NK-92 (cell line): ENCODE data around the gene PTPRJ.
"Not testable (repeated sequence)": the region's sequence is repeated elsewhere in the genome, so short reads cannot be mapped to it uniquely, and the experiment has no call there.

Source experiments
- DNase-seq: peaks from one replicate; lab custom pipeline; 2025; ENCODE audit not compliant: unreplicated experiment; lab: John Stamatoyannopoulos, UW

Gene PTPRJ

GRCh38 chr11:48108231-48109045 is 128.1 kb downstream of the PTPRJ start:
- no peak for DNase-seq

DNA sequence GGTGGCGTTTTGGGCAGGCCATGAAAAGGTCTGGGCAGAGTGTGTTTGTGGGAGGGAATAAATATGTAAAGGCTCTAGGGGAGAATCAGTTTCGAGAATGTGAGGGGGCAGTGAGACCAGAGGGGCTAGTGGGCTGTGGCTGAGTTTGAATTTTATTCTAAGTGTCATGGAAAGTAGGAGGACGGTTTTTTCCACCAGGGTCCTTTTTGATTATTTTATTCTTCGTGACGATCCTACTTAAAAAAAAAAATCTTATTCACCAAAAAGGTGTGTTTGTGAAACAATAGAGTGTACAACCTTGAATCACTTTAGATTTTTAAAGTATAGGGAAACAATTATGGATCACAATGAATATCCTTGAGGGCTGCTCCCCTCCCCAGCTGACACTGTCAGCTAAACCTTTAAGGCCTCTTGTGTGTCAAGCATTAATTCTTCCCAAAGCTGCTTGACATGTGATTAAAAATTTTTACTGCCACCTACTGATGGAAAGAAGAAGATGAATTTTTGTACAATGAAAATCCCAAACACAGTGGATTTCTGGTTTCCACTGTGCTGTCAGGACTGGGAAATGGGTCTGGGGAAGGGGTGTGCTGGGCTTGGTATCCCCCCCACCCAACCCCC is 128.8 kb downstream of the PTPRJ start:
- DNase-seq = no peak

DNA sequence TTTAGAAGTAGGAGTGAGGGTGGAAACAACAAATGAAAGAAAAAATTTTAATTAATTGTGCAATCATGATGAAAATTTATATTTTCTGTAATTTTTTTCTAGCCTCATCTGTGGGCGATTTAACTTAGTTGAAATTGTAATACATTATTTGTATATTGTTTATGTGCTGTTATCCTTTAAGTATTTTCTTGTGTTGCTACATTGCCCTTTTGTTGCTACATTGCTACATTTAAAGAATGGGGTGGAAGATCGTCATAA is 130.1 kb downstream of the PTPRJ start:
- no peak for DNase-seq

DNA sequence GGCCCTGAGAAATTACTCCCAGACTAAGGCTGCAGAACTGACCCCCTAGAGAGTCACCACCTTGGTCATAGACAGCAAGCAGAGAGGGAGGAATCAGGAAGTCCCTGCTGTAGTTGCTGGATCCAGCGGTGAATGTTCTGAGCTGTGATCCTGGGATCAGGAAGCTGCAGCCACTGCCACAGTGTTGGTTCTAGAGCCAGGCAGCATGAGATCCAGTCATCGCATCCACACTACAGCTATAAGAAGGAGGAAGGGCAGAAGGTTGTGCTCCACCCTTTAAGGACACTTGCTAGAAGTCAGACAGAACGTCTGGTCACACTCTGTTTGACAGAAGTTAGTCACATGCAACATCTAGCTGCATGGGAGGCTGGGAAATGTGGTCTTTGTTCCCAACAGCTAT is 131.5 kb downstream of the PTPRJ start:
- DNase-seq = no peak

- DNase-seq = no peak
Measured at GRCh38 chr11:48114740-48115139, 134.4 kb downstream of the PTPRJ start.

DNA sequence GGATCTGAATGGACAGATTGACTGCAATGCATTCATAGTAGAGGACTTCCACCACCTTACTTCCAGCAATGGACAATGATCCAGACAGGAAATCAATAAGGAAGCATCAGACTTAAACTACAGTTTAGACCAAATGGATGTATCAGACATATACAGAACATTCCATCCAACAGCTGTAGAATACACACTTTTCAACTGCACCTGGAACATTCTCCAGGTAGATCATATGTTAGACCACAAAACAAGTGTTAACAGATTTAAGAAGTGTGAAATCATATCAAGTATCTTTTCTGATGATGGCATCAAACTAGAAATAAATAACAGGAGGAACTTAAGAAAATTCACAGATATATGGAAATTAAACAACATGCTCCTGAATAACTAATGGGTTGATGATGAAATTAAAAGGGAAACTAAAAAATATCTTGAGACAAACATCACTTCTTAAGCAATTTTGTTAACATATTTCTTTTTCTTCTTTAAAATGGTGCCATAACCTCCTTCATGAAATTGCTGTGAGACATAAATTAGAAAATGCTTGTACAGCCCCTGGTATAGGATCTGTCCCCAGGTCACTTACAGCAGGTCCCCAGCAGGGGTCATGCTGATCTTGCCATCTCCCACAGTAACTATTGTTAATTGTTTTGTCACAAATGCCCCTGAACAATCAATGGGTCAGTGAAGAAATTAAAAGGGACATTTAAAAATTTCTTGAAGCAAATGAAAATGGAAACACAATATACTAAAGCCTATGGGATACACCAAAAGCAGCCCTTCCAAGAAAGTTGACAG is 136.3 kb downstream of the PTPRJ start:
- DNase-seq = no peak

DNA sequence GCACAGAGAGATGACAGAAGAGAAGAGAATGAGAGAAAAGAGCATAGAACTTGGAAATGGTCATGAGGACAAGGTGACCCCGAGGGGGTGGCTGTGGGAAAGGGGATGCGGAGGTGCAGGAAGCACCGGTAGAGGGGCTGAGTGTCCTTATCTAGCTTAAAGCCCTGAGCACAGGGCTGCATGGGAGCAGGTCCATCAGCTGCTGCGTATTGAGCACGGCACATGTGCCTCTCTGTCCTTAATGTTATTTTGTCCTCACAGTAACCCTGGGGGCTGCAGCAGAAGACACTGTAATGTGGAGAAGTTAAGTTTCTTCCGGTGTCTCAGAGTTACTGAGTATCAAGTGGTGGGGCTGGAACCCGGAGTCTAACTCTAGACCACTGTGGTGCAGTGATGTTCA is 141.9 kb downstream of the PTPRJ start:
- no peak for DNase-seq

DNA sequence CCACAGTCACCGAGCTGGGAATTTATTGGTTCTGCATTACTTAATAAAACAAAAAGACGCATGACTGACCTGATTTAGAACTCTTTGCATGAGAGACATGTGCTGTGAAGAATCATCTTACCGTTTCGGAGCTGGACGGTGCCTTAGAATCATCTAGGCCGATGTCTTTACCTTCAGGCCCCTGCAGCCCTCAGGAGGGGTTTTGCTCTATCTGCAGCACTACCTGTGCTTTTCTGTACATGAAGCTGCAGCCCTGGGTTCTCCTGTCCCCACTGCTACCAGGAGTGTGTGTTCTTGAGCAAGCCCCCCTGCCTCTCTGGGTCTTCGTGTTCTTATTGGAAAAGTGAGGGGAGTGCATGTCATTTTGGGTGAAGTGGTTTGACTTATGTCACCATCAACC is 142.3 kb downstream of the PTPRJ start:
- no peak for DNase-seq

- no peak for DNase-seq
Measured at GRCh38 chr11:48123254-48123875, 143.0 kb downstream of the PTPRJ start.

DNA sequence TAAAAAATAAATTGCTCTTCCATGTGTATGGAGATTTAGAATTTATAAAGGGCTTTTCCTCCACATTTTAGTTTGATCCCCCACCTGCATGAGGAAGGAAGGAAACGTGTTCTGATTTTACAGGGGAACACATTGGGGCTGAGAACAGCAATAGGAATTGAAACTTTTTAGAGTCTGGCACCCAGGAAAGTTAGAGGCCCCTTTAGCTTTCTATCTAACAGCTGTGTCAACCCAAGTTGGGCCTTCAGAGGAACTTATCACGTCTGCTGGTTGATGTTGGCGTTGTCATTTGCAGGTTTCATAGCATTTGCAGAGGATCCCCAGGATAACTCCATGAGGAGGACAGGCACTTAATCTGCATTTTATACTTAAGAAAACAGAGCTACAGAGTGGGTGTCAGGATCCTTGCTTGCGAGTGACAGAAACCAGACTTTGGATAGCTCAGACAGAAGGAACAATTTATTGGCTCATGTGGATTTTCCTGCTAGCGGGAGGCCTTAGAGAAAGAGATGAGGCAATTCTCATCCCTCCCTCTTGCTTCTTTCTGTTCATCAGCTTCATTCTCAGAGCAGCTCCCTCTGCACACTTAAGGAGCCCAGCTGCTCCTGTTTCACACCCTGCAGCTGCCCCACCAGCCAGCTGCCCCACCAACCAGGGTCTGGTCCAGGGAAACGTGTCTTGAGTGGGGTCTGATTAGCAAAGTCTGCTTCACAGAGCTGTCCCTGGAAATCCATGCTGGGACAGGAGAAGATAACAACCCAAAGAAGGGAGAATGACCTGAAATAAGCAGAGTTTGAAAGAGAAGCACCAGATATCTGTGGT is 143.8 kb downstream of the PTPRJ start:
- no peak for DNase-seq

DNA sequence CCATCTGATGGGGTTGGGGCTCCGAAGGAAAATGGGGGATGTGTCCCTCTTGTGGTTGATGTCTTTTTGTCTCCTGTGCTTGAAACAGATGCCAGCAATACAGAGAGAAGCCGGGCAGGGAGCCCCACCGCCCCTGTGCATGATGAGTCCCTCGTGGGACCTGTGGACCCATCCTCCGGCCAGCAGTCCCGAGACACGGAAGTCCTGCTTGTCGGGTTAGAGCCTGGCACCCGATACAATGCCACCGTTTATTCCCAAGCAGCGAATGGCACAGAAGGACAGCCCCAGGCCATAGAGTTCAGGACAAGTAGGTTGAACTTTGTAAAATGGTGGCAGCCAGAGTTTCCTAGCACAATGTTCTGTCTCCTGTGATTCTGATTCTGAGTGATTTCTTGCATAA is 144.5 kb downstream of the PTPRJ start:
- no peak for DNase-seq

GRCh38 chr11:48125866-48126265 is 145.5 kb downstream of the PTPRJ start:
- no peak for DNase-seq

GRCh38 chr11:48127521-48128183 is 147.3 kb downstream of the PTPRJ start:
- no peak for DNase-seq

DNA sequence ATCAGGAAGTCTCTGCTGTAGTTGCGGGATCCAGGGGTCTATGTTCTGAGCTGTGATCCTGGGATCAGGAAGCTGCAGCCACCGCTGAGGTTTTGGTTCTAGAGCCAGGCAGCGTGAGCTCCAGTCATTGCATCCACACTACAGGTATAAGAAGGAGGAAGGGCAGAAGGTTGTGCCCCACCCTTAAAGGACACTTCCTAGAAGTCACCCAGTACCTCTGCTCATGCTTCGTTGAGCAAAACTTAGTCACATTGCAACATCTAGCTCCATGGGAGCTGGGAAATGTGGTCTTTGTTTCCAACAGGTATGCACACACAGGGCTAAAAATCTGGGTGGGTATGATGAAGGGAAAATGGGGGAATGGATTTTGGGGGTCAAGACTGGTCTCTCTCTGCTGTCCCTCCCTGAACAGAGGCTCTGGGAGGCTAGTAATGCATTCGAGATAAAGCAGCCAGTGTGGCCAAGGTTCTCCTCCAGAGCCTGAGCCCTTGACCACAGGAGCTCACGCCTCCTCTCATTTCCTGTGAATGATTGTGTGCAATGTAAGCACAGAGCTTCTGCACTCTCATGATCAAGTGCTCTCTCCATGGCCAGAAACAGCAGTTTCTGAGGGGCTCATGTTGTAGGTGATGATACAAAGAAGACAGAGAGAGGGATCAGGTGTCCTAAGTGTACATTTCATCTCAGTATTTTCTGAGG is 149.5 kb downstream of the PTPRJ start:
- no peak for DNase-seq

GRCh38 chr11:48134221-48134922 is 154.0 kb downstream of the PTPRJ start:
- DNase-seq = no peak

DNA sequence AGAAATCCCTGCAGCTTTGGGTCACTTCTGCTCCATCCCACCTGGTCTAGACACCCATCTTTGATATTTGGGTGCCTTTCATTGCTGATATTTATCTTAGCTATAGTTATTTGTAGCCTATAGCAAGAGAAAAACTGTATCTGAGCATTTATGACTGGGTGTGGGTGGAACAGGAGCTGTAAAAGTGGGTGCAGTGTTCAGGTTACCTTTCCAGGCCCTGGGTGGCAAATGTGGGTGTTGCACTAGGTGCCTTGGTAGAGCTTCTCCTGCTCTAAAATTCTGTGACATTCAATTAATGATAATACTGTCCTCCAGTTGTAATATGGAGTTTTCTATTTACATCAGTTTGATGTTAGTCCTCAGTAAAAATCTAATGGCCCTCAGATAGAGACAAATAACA is 157.9 kb downstream of the PTPRJ start:
- no peak for DNase-seq

- DNase-seq = not testable (repeated sequence)
Measured at GRCh38 chr11:48139896-48140295, 159.5 kb downstream of the PTPRJ start.

DNA sequence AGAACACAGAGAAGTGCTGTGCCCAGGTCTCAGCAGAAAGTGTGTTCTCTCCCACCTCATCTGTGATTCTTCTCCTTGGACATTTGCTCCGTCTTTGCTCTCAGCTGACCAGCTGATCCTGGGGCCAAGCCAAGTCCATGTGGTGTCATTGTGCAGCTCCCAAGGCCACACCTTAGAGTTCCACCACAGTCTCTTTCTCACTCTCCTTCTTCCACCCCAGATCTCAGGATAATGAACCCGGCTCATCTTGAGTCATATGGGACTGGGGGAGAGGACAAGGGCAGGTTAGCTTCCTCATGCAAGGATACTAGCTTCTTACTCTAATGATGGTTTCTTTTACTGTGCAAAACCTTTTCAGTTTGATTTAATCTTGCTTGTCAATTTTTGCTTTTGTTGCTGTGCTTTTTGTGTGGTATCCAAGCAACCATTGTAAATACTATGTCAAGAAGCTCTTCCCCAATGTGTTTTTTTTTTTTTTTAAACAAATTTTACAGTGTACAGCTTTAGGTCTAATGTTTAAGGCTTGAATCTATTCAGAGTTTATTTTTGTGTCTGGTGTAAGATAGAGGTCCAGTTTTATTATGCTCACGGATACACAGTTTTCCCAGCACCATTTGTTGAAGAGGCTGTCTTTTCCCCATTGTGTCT is 161.2 kb downstream of the PTPRJ start:
- no peak for DNase-seq

GRCh38 chr11:48142889-48143288 is 162.5 kb downstream of the PTPRJ start:
- DNase-seq = no peak
